Tibial nerve (tissue), 4 donors: ENCODE data around the gene TTC23. TPM values are rescaled to one million over a fixed set of nuclear protein-coding genes. Genes with fewer than 3 reads are reported as not detected.

Experiments
- DNase-seq, 2 donors: peaks; one replicate each; pipeline ENCODE4 v3.0.0-alpha.2; 2019; ENCODE audit warnings: low spot score in 2 of 2
- H3K27ac ChIP-seq, 4 donors: fragments of 200-600 bp; sonication (generic) in 3 of 4; one replicate each; pipeline ENCODE4 v1.5.1; 2017 to 2019; ENCODE audit warnings: mild to moderate bottlenecking in 1 of 4
- H3K27me3 ChIP-seq, 2 donors: fragments of 200-600 bp; sonication (generic) in 1 of 2; one replicate each; pipeline versions ENCODE4 v1.5.1 to v1.6.0; 2017 to 2019
- H3K36me3 ChIP-seq, 3 donors: fragments of 200-600 bp; sonication (generic); one replicate each; pipeline ENCODE4 v1.5.1; 2018 to 2019
- H3K4me1 ChIP-seq, 4 donors: fragments of 200-600 bp; sonication (generic) in 3 of 4; one replicate each; pipeline ENCODE4 v1.5.1; 2017 to 2019
- H3K4me3 ChIP-seq, 4 donors: fragments of 200-600 bp; sonication (generic) in 3 of 4; one replicate each; pipeline ENCODE4 v1.5.1; 2017 to 2019; ENCODE audit warnings: mild to moderate bottlenecking in 1 of 4, moderate library complexity in 1 of 4
- H3K9me3 ChIP-seq, 4 donors: fragments of 200-600 bp; sonication (generic) in 3 of 4; one replicate each; pipeline ENCODE4 v1.5.1; 2017 to 2019
- CTCF ChIP-seq, 5 experiments: fragments of 200-600 bp in 3 of 5; fragments of 450-650 bp in 2 of 5; sonication (generic) in 3 of 5; IDR thresholded peaks; one replicate each; pipeline ENCODE4 v1.5.1; 2016 to 2019; ENCODE audit warnings: antibody characterized with exemption in 5 of 5, mild to moderate bottlenecking in 3 of 5, moderate library complexity in 2 of 5
- EP300 ChIP-seq, 2 donors: sonication (generic); formaldehyde crosslinking; IDR thresholded peaks; one replicate each; pipeline ENCODE4 v1.6.1; 2017; ENCODE audit warnings: antibody characterized with exemption in 2 of 2, mild to moderate bottlenecking in 1 of 2
- POLR2A ChIP-seq, 2 donors: fragments of 450-650 bp; IDR thresholded peaks; one replicate each; pipeline ENCODE4 v1.6.1; 2017; ENCODE audit warnings: antibody characterized with exemption in 2 of 2, mild to moderate bottlenecking in 2 of 2, moderate library complexity in 2 of 2
- WGBS, 2 donors: methylation state at CpG; one replicate each; pipeline ENCODE4 v1.1.5; 2018; 5-methylcytosine and 5-hydroxymethylcytosine counted together
- total RNA-seq, 4 donors: library from RNA; depleted of rRNA; stranded (reverse); fragments of >200 nt; gene quantifications; one replicate each; pipeline ENCODE4 v1.1.0, GENCODE V29; 2016

Gene TTC23
- total RNA-seq, 4 donors from 2014 or later: 19.3 to 59.2 (median 25.7) TPM

GRCh38 chr15:99125061-99125891, 124.1 kb downstream of the TTC23 start:
- H3K27me3 ChIP-seq: no peaks in the 10 kb centered on the region
- DNase-seq: no peak
- peaks cover 0 to 19% (median 0%) of the 10 kb centered on the region in 3 donors for H3K36me3 ChIP-seq

GRCh38 chr15:99124641-99125040, 124.7 kb downstream of the TTC23 start:
- 90 to 95% methylated on average over 8 of the region's 8 CpGs for WGBS, 2 donors
- H3K27me3 ChIP-seq: no peaks in the 10 kb centered on the region
- peaks cover 0 to 39% (median 20%) of the 10 kb centered on the region in 4 donors for H3K4me1 ChIP-seq
- H3K4me3 ChIP-seq: no peak overlapping the region
- TF ChIP-seq POLR2A (IDR thresholded peaks at IDR 0.05): no peak
- no peak for TF ChIP-seq CTCF (IDR thresholded peaks at IDR 0.05)
- TF ChIP-seq EP300 (IDR thresholded peaks at IDR 0.05): no peak
- peak overlapping the region; percentile 1 to 83 (median 78) for H3K27ac ChIP-seq
- no peak for DNase-seq
- H3K9me3 ChIP-seq: no peaks in the 10 kb centered on the region
- H3K36me3 ChIP-seq: peaks cover 0 to 15% (median 0%) of the 10 kb centered on the region in 3 donors

More at GRCh38 chr15:99125061-99125891, 124.1 kb downstream of the TTC23 start:
- Histone ChIP-seq H3K27ac (peak overlapping the region; percentile 1 to 83 (median 78)), H3K4me3 (no peak overlapping the region), H3K4me1 (peaks cover 0 to 39% (median 20%) of the 10 kb centered on the region in 4 donors), H3K9me3 (no peaks in the 10 kb centered on the region)
- no peak for TF ChIP-seq EP300 (IDR thresholded peaks at IDR 0.05)
- no peak for TF ChIP-seq CTCF (IDR thresholded peaks at IDR 0.05)
- no peak for TF ChIP-seq POLR2A (IDR thresholded peaks at IDR 0.05)
- WGBS, 2 donors: 64 to 76% methylated on average over 29 of the region's 29 CpGs

GRCh38 chr15:99123713-99124451, 125.5 kb downstream of the TTC23 start:
- H3K36me3 ChIP-seq: peaks cover 0 to 19% (median 0%) of the 10 kb centered on the region in 3 donors
- DNase-seq: peak; percentile 72 to 78
- no peaks in the 10 kb centered on the region for H3K27me3 ChIP-seq
- H3K4me3 ChIP-seq: peak overlapping the region in 2 of 4 donors; percentile 5 to 36
- peak overlapping the region; percentile 50 to 83 (median 78) for H3K27ac ChIP-seq
- no peaks in the 10 kb centered on the region for H3K9me3 ChIP-seq
- TF ChIP-seq POLR2A (IDR thresholded peaks at IDR 0.05) (no peak), EP300 (IDR thresholded peaks at IDR 0.05) (peak in 1 of 2 donors; percentile 70)
- WGBS, 2 donors: 23 to 24% methylated on average over 20 of the region's 20 CpGs
- H3K4me1 ChIP-seq: peaks cover 0 to 39% (median 20%) of the 10 kb centered on the region in 4 donors

DNA sequence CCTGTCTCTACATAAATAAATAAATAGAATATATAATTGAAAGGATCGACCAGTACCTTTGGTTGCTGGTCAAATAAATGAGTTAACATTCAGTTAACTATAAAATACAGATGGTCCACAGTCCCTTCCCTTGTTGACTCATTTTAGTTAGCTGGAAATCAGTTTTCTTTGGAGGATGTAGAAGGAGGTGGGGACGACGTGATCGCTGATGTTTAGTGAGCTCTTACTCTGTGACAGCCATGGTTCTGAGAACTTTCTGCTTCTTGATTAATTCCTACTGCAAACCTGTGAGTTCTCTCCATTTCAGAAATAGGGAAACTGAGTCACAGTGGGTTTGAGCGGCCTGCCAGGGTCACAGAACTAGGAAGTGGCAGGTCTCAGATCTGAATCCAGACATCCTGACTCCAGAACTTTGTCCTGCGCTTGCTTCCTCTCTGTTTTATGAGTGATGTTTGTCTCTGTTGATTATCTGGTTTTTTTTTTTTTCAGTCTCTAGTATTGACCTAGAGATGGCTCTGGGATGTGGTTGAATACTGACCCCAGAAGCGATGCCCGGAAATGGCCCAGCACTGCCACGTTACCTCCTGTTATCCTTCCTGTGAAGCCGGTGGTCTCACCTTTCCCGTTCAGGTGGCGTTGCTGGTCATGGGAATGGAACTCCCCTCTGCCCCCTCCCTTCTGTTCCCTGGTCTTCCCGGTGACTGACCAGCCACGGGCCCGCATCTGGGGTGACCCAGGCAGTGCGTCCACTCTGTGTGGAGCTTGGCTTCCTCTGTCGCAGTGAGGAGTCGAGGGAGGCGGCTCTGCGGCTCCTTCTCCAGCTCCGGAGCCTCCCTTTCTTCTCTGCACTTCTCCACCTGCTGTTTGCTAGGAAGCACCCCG, 126.3 kb downstream of the TTC23 start:
- peaks cover 0 to 21% (median 0%) of the 10 kb centered on the region in 3 donors for H3K36me3 ChIP-seq
- H3K4me3 ChIP-seq: peak overlapping the region in 2 of 4 donors; percentile 5 to 36
- H3K4me1 ChIP-seq: peaks cover 0 to 39% (median 20%) of the 10 kb centered on the region in 4 donors
- peak overlapping the region; percentile 50 to 83 (median 78) for H3K27ac ChIP-seq
- TF ChIP-seq CTCF (IDR thresholded peaks at IDR 0.05): no peak
- no peak for TF ChIP-seq EP300 (IDR thresholded peaks at IDR 0.05)
- TF ChIP-seq POLR2A (IDR thresholded peaks at IDR 0.05): no peak
- H3K27me3 ChIP-seq: no peaks in the 10 kb centered on the region
- no peaks in the 10 kb centered on the region for H3K9me3 ChIP-seq
- 45 to 65% methylated on average over 22 of the region's 22 CpGs for WGBS, 2 donors
- DNase-seq: no peak
